Calu3 (cell line): ENCODE measurements around the gene EPS8L1. TPM values are rescaled to one million over a fixed set of nuclear protein-coding genes. Genes with fewer than 3 reads are reported as not detected.

Source experiments
- BruUV-seq: library from RNA; stranded (reverse); fragments of 400-500 nt; replicated peaks from 2 replicates; lab custom pipeline; 2021; lab: Mats Ljungman, UMichigan
- CTCF ChIA-PET: fragments of 300-600 bp; sonication (Branson Sonifier 250); formaldehyde crosslinking; loops from one replicate; lab custom pipeline; 2022; ENCODE audit warnings: antibody characterized with exemption; lab: Charles Lee
- DNase-seq: peaks from one replicate; pipeline ENCODE4 v3.0.0; 2022
- H3K27ac Mint-ChIP-seq: one replicate; pipeline ENCODE4 v1.8.0; 2022; ENCODE audit warnings: mixed read lengths; ENCODE audit not compliant: unreplicated experiment
- H3K27me3 Mint-ChIP-seq: one replicate; pipeline ENCODE4 v1.8.0; 2022; ENCODE audit warnings: mixed read lengths; ENCODE audit not compliant: unreplicated experiment
- H3K36me3 Mint-ChIP-seq: one replicate; pipeline ENCODE4 v1.8.0; 2022; ENCODE audit warnings: mild to moderate bottlenecking, moderate library complexity, mixed read lengths; ENCODE audit not compliant: insufficient read depth, unreplicated experiment
- H3K4me1 Mint-ChIP-seq: one replicate; pipeline ENCODE4 v1.8.0; 2022; ENCODE audit warnings: mild to moderate bottlenecking, low read depth, mixed read lengths; ENCODE audit not compliant: unreplicated experiment
- H3K4me3 Mint-ChIP-seq: one replicate; pipeline ENCODE4 v1.8.0; 2022; ENCODE audit warnings: mild to moderate bottlenecking, low read depth, moderate library complexity, mixed read lengths; ENCODE audit not compliant: unreplicated experiment
- H3K9me3 Mint-ChIP-seq: one replicate; pipeline ENCODE4 v1.8.0; 2022; ENCODE audit warnings: low read depth, mixed read lengths; ENCODE audit not compliant: unreplicated experiment
- intact Hi-C: fragments of 100-400 bp; cut with micrococcal nuclease; formaldehyde crosslinking; loops from one replicate; pipeline ENCODE4 v1.10.0; 2022; ENCODE audit not compliant: unreplicated experiment
- total RNA-seq: library from RNA; stranded (reverse); gene quantifications from 2 replicates; pipeline ENCODE4 v1.2.3, GENCODE V29; 2022
- TF ChIP-seq, protein P1 (sequence below): fragments of 200-600 bp; IDR thresholded peaks from one replicate; pipeline ENCODE4 v1.8.0; 2022; ENCODE audit warnings: antibody characterized with exemption; ENCODE audit not compliant: unreplicated experiment

The EPS8L1 gene
- total RNA-seq, 1 experiment from 2014 or later: 97.3 TPM

DNA sequence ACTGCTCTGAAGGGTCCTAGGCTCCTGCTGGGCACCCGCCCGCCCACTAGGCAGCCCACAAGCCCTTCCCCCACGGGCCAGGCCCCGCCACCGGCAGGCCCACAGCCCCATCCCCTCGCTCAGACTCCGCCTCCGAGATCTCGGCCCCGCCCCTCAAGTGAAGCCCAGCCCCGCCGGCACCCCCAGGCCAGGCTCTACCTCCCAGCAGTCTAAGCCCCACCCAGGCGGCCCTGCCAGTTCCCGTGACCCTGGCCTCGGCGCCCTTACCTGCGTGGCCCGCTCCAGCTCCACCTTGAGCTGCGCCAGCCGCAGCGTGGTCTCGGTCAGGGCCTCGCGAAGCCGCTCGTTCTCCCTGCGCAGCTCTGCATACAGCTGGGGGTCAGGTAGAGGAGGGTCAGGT, 16.3 kb downstream of the EPS8L1 start:
- Mint-ChIP-seq H3K27me3 (no peaks in the 10 kb centered on the region), H3K27ac (no peak overlapping the region), H3K9me3 (no peaks in the 10 kb centered on the region), H3K36me3 (peaks cover 48% of the 10 kb centered on the region), H3K4me3 (no peak overlapping the region), H3K4me1 (no peaks in the 10 kb centered on the region)
- intact Hi-C loops: no loop called here
- TF ChIP-seq, protein P1, sequence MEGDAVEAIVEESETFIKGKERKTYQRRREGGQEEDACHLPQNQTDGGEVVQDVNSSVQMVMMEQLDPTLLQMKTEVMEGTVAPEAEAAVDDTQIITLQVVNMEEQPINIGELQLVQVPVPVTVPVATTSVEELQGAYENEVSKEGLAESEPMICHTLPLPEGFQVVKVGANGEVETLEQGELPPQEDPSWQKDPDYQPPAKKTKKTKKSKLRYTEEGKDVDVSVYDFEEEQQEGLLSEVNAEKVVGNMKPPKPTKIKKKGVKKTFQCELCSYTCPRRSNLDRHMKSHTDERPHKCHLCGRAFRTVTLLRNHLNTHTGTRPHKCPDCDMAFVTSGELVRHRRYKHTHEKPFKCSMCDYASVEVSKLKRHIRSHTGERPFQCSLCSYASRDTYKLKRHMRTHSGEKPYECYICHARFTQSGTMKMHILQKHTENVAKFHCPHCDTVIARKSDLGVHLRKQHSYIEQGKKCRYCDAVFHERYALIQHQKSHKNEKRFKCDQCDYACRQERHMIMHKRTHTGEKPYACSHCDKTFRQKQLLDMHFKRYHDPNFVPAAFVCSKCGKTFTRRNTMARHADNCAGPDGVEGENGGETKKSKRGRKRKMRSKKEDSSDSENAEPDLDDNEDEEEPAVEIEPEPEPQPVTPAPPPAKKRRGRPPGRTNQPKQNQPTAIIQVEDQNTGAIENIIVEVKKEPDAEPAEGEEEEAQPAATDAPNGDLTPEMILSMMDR: no peak
- no TSS peak for BruUV-seq
- CTCF ChIA-PET: no interaction called here
- DNase-seq: no peak

GRCh38 chr19:55092423-55093318, 17.0 kb downstream of the EPS8L1 start:
- Mint-ChIP-seq H3K27ac (no peak overlapping the region), H3K4me1 (no peaks in the 10 kb centered on the region), H3K36me3 (peaks cover 47% of the 10 kb centered on the region), H3K9me3 (no peaks in the 10 kb centered on the region), H3K4me3 (no peak overlapping the region), H3K27me3 (no peaks in the 10 kb centered on the region)
- intact Hi-C loops: no loop called here
- TF ChIP-seq, protein P1: no peak
- CTCF ChIA-PET: no interaction called here
- no TSS peak for BruUV-seq
- no peak for DNase-seq

DNA sequence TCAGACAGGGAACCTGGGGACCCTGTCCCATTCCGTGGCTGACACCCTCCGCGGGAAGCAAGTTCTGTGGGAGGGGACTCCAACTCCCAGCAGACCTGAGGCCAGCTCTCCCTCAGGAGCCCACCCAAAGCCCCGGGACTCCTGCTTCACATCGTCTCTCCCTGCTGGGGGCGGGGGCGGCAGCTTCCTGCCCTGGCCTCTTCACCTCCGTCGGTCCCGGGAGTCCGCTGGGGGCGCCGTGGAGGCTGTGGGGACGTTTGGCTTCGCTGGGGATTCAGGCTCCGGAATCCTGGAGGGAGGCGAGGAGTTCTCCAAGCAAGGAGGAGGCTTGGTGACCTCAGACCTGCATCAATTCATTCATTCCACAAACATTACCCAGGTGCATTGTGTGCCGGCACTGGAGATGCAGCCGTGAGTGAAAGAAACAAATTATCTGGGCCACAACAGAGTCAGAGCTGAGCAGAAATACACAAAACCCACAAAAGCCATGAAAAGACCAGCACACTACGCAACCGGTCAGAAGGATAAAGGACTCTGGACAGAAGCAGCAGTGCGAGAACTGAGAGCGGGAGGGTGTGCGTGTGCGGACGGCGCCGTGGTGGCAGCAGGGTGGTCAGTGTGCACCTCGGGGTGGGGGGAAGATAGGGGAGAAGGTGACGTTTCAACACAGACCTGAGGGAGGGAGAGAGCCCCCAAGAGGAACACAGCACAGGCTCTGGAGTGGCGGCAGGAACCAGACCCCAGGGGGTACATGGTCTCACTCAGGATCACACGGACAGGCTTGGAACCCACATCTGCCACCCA, 19.0 kb downstream of the EPS8L1 start:
- BruUV-seq: no TSS peak
- no peaks in the 10 kb centered on the region for H3K4me1 Mint-ChIP-seq
- TF ChIP-seq, protein P1: no peak
- no peaks in the 10 kb centered on the region for H3K27me3 Mint-ChIP-seq
- H3K4me3 Mint-ChIP-seq: no peak overlapping the region
- DNase-seq: no peak
- H3K9me3 Mint-ChIP-seq: no peaks in the 10 kb centered on the region
- peaks cover 39% of the 10 kb centered on the region for H3K36me3 Mint-ChIP-seq
- CTCF ChIA-PET: no interaction called here
- H3K27ac Mint-ChIP-seq: peak overlapping the region; percentile 28
- intact Hi-C loops: no loop called here

- TF ChIP-seq, protein P1: no peak
- no peak overlapping the region for H3K4me3 Mint-ChIP-seq
- CTCF ChIA-PET: no interaction called here
- no peaks in the 10 kb centered on the region for H3K27me3 Mint-ChIP-seq
- no peak overlapping the region for H3K27ac Mint-ChIP-seq
- no TSS peak for BruUV-seq
- H3K36me3 Mint-ChIP-seq: peaks cover 37% of the 10 kb centered on the region
- intact Hi-C loops: no loop called here
- no peaks in the 10 kb centered on the region for H3K9me3 Mint-ChIP-seq
- H3K4me1 Mint-ChIP-seq: no peaks in the 10 kb centered on the region
- DNase-seq: no peak
Observed at GRCh38 chr19:55095260-55096060, 19.8 kb downstream of the EPS8L1 start.
